GM23338 (cell line): ENCODE results near the gene DNAH8. TPM values are rescaled to one million over a fixed set of nuclear protein-coding genes. Genes with fewer than 3 reads are reported as not detected.
A peak's percentile ranks its signal among the peaks of the same experiment; 100 is the strongest.

Experiments
- ATAC-seq: fragments of 200-7000 bp; cut with Tn5 transposase; 3 replicates; pipeline ENCODE4 v1.9.1; 2020
- DNase-seq: peaks from one replicate; pipeline ENCODE4 v3.0.0-alpha.2; 2015; ENCODE audit warnings: low spot score
- H2AFZ ChIP-seq: fragments of 200-600 bp; sonication (generic); 2 replicates; pipeline ENCODE4 v1.8.0; 2016; ENCODE audit warnings: antibody characterized with exemption, mild to moderate bottlenecking, moderate library complexity
- H3F3A ChIP-seq: fragments of 200-600 bp; sonication (generic); replicated peaks from 2 replicates; pipeline ENCODE4 v1.8.0; 2017; ENCODE audit warnings: antibody characterized with exemption, mixed run types, low read depth
- H3K27ac ChIP-seq: fragments of 200-600 bp; sonication (generic); 2 replicates; pipeline ENCODE4 v1.6.1; 2016; ENCODE audit warnings: low read depth
- H3K27me3 ChIP-seq: fragments of 200-600 bp; sonication (generic); 2 replicates; pipeline ENCODE4 v1.8.0; 2016; ENCODE audit warnings: mild to moderate bottlenecking, mixed run types, moderate library complexity; ENCODE audit not compliant: insufficient read depth
- H3K36me3 ChIP-seq: fragments of 200-600 bp; sonication (generic); 2 replicates; pipeline ENCODE4 v1.8.0; 2016; ENCODE audit warnings: mild to moderate bottlenecking; ENCODE audit not compliant: insufficient read depth
- H3K4me1 ChIP-seq: fragments of 200-600 bp; sonication (generic); 2 replicates; pipeline ENCODE4 v1.8.0; 2016; ENCODE audit warnings: mild to moderate bottlenecking, moderate library complexity; ENCODE audit not compliant: insufficient read depth
- H3K4me2 ChIP-seq: fragments of 200-600 bp; sonication (generic); 2 replicates; pipeline ENCODE4 v1.7.1; 2017; ENCODE audit warnings: mixed run types
- H3K4me3 ChIP-seq: fragments of 200-600 bp; sonication (generic); 2 replicates; pipeline ENCODE4 v1.6.1; 2016; ENCODE audit warnings: mixed run types
- H3K79me2 ChIP-seq: fragments of 200-600 bp; sonication (generic); replicated peaks from 2 replicates; pipeline ENCODE4 v1.8.0; 2017; ENCODE audit warnings: mild to moderate bottlenecking; ENCODE audit not compliant: insufficient read depth
- H3K9me2 ChIP-seq: fragments of 200-600 bp; sonication (generic); 2 replicates; pipeline ENCODE4 v1.8.0; 2017; ENCODE audit not compliant: insufficient read depth
- H4K20me1 ChIP-seq: fragments of 200-600 bp; sonication (generic); replicated peaks from 2 replicates; pipeline ENCODE4 v1.8.0; 2017; ENCODE audit warnings: mild to moderate bottlenecking; ENCODE audit not compliant: insufficient read depth
- H3K27ac Mint-ChIP-seq: 2 replicates; pipeline ENCODE4 v1.8.0; 2020; ENCODE audit warnings: inconsistent platforms, mild to moderate bottlenecking, moderate library complexity, mixed read lengths
- H3K27me3 Mint-ChIP-seq: 3 replicates; pipeline ENCODE4 v1.8.0; 2022; ENCODE audit warnings: low read depth, mild to moderate bottlenecking, moderate library complexity, mixed read lengths, inconsistent platforms; ENCODE audit not compliant: insufficient read depth, poor library complexity
- H3K36me3 Mint-ChIP-seq: 3 replicates; pipeline ENCODE4 v1.8.0; 2021; ENCODE audit warnings: low read depth, mild to moderate bottlenecking, inconsistent platforms, moderate library complexity, mixed read lengths
- H3K4me1 Mint-ChIP-seq: 3 replicates; pipeline ENCODE4 v1.8.0; 2020; ENCODE audit warnings: mild to moderate bottlenecking, inconsistent platforms, mixed read lengths
- H3K4me3 Mint-ChIP-seq: 3 replicates; pipeline ENCODE4 v1.8.0; 2021; ENCODE audit warnings: moderate library complexity, mild to moderate bottlenecking, inconsistent platforms, mixed read lengths
- H3K9me3 Mint-ChIP-seq: 3 replicates; pipeline ENCODE4 v1.8.0; 2020; ENCODE audit warnings: moderate library complexity, mild to moderate bottlenecking, inconsistent platforms, mixed read lengths
- CREB1 ChIP-seq: fragments of 250-450 bp; sonication (Bioruptor Pico); IDR thresholded peaks from 2 replicates; pipeline ENCODE4 v1.5.0; 2020; ENCODE audit warnings: low read depth, mild to moderate bottlenecking, moderate library complexity
- CTCF ChIP-seq, 2 experiments: fragments of 200-600 bp in 1 of 2; sonication (generic) in 1 of 2; conservative IDR thresholded peaks; 2 replicates each; pipeline versions ENCODE4 v1.5.1 to v1.6.1; 2016 to 2017; ENCODE audit warnings: antibody characterized with exemption in 2 of 2, low read depth in 2 of 2, mild to moderate bottlenecking in 2 of 2, moderate library complexity in 1 of 2
- NANOG ChIP-seq: IDR thresholded peaks from 2 replicates; pipeline ENCODE4 v1.6.1; 2016; ENCODE audit warnings: antibody characterized with exemption, borderline replicate concordance
- POLR2AphosphoS5 ChIP-seq: IDR thresholded peaks from 2 replicates; pipeline ENCODE4 v1.6.1; 2016; ENCODE audit warnings: antibody characterized with exemption, low read depth
- STAT1 ChIP-seq: IDR thresholded peaks from one replicate; pipeline ENCODE4 v1.6.1; 2016; ENCODE audit warnings: antibody characterized with exemption; ENCODE audit not compliant: unreplicated experiment
- ZNF114 ChIP-seq: fragments of 250-450 bp; sonication (Bioruptor Pico); IDR thresholded peaks from 2 replicates; pipeline ENCODE4 v1.5.0; 2020; ENCODE audit warnings: mild to moderate bottlenecking, moderate library complexity
- ZNF331 ChIP-seq: fragments of 250-450 bp; sonication (Bioruptor Pico); IDR thresholded peaks from 2 replicates; pipeline ENCODE4 v1.5.0; 2020; ENCODE audit warnings: low read depth, mild to moderate bottlenecking, moderate library complexity
- ZNF462 ChIP-seq: fragments of 250-450 bp; sonication (Bioruptor Pico); IDR thresholded peaks from 2 replicates; pipeline ENCODE4 v1.5.0; 2020; ENCODE audit warnings: mild to moderate bottlenecking, moderate library complexity
- polyA plus RNA-seq: library from polyadenylated mRNA; unstranded; fragments of >200 nt; fragmentation: Nextera tagmentation; extraction: Ambion mirVana; gene quantifications from 2 replicates; pipeline ENCODE4 v1.2.1, GENCODE V29; 2016
- total RNA-seq: library from RNA; depleted of rRNA; stranded (reverse); fragments of >200 nt; shearing (Covaris generic); gene quantifications from 2 replicates; pipeline ENCODE4 v1.2.3, GENCODE V29; 2014
- TF ChIP-seq, protein P1 (sequence below): IDR thresholded peaks from 2 replicates; pipeline ENCODE4 v1.6.1; 2016; ENCODE audit warnings: antibody characterized with exemption

The DNAH8 gene
- total and polyA plus RNA-seq, 2 experiments from 2014 or later = 0.02 TPM; not detected in 1

GRCh38 chr6:39054577-39055142, 339.5 kb downstream of the DNAH8 start:
- Histone ChIP-seq H3K9me2 (no peaks in the 10 kb centered on the region), H3K4me2 (no peak overlapping the region; the same call in 1 of the 2 replicates), H3K4me3 (no peak overlapping the region), H3K4me1 (peaks cover 13% of the 10 kb centered on the region; the same call in 1 of the 2 replicates), H3K79me2 (no peaks in the 10 kb centered on the region), H3K36me3 (no peaks in the 10 kb centered on the region), H3K27ac (no peak overlapping the region), H3K27me3 (peaks cover 9% of the 10 kb centered on the region), H2AFZ (no peak overlapping the region), H4K20me1 (peaks cover 7% of the 10 kb centered on the region; the same call in 1 of the 2 replicates), H3F3A (no peaks in the 10 kb centered on the region)
- DNase-seq (peak; percentile 28), ATAC-seq (peak; percentile 52)
- peaks cover 18% of the 10 kb centered on the region for H3K27me3 Mint-ChIP-seq
- peaks cover 3% of the 10 kb centered on the region; the same call in 1 of the 3 replicates for H3K36me3 Mint-ChIP-seq
- peaks cover 18% of the 10 kb centered on the region for H3K4me1 Mint-ChIP-seq
- TF ChIP-seq, protein P1, sequence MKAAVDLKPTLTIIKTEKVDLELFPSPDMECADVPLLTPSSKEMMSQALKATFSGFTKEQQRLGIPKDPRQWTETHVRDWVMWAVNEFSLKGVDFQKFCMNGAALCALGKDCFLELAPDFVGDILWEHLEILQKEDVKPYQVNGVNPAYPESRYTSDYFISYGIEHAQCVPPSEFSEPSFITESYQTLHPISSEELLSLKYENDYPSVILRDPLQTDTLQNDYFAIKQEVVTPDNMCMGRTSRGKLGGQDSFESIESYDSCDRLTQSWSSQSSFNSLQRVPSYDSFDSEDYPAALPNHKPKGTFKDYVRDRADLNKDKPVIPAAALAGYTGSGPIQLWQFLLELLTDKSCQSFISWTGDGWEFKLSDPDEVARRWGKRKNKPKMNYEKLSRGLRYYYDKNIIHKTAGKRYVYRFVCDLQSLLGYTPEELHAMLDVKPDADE = no peak
- TF ChIP-seq ZNF462 (CRISPR knock-in tag) (no peak), NANOG (no peak), POLR2AphosphoS5 (no peak), ZNF114 (no peak), CREB1 (CRISPR knock-in tag) (no peak), ZNF331 (CRISPR knock-in tag) (no peak), CTCF (conservative IDR thresholded peaks at IDR 0.05; ENCODE audit: low read depth in 2 of 2) (no peak), STAT1 (no peak)
- H3K27ac Mint-ChIP-seq = no peak overlapping the region
- no peaks in the 10 kb centered on the region for H3K9me3 Mint-ChIP-seq
- no peak overlapping the region for H3K4me3 Mint-ChIP-seq
